ENCODE results near the gene PRDM10. TPM values are rescaled to one million over a fixed set of nuclear protein-coding genes. Genes with fewer than 3 reads are reported as not detected.
"Not testable (repeated sequence)": the region's sequence is repeated elsewhere in the genome, so short reads cannot be mapped to it uniquely, and the experiment has no call there.

The PRDM10 gene
- total and polyA plus RNA-seq, 10 of the 15 experiments (the other 5 are each of a cell fraction or from before 2014, with no cell fraction given): 0.93 to 6.2 (median 4.1) TPM

DNA sequence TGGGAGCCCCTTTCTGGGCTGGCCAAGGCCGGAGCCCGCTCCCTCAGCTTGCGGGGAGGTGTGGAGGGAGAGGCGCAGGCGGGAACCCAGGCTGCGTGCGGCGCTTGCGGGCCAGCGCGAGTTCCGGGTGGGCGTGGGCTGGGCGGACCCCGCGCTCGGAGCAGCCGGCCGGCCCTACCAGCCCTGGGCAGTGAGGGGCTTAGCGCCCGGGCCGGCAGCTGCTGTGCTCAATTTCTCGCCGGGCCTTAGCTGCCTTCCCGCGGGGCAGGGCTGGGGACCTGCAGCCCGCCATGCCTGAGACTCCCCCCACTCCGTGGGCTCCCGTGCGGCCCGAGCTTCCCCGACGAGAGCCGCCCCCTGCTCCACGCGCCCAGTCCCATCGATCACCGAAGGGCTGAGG is 19.0 kb upstream of the PRDM10 start:
- H3K27ac ChIP-seq (ENCODE audit: control insufficient read depth, insufficient read depth); H2AFZ ChIP-seq (ENCODE audit: control insufficient read depth, low read depth, low read length); H3K79me2 ChIP-seq (ENCODE audit: control insufficient read depth, insufficient read depth, low read length); H3K36me3 ChIP-seq (ENCODE audit: control insufficient read depth in 2 of 2, insufficient read depth in 2 of 2, low read length in 1 of 2); SMC1A ChIA-PET (ENCODE audit: uncharacterized antibody, unreplicated experiment); H3K9me3 ChIP-seq (replicated peaks; ENCODE audit: control insufficient read depth, insufficient read depth, low read length); H3K4me1 ChIP-seq (ENCODE audit: control insufficient read depth, insufficient read depth, low read length); H4K20me1 ChIP-seq (ENCODE audit: control insufficient read depth, insufficient read depth); BruUV-seq (replicated peaks); DNase-seq (ENCODE audit: low read depth, low spot score); in situ Hi-C loops (cut with MboI); H3K27me3 ChIP-seq (replicated peaks in 1 of 2; ENCODE audit: control insufficient read depth in 2 of 2, insufficient read depth in 2 of 2, low read length in 1 of 2); RAD21 ChIA-PET (ENCODE audit: unreplicated experiment); H3K4me2 ChIP-seq (ENCODE audit: control insufficient read depth, insufficient read depth); intact Hi-C loops (cut with micrococcal nuclease; ENCODE audit: unreplicated experiment); ATAC-seq; FAIRE-seq; H3K9ac ChIP-seq (ENCODE audit: control insufficient read depth, insufficient read depth, low read length); POLR2A ChIA-PET; H3K4me3 ChIP-seq: not testable (repeated sequence)
- CTCF ChIA-PET: interaction anchor here (1.4 kb wide), 1 partner anchor 8 kb away, joined by 3 read pairs; no protein-coding TSS in a partner anchor
- WGBS (ENCODE audit: insufficient coverage, insufficient replicate concordance, low lambda C conversion rate, missing lambda C conversion rate): 93% methylated on average over 28 of the region's 38 CpGs

DNA sequence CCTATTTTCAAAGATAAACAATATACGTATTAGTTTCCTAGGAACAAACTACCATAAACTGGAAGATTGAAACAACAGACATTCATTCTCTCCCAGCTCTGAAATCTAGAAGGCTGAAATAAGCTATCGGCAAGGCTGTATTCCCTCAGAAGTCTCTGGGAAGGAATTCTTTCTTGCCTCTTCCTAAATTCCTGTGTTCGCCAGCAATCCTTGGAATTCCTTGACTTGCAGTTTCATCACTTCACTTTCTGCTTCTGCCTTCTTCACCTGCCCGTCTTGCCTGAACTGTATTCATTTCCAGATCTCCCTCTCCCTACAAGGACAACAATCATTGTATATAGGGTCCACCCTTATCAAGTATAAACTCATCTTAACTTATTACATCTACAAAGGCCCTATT is 17.7 kb upstream of the PRDM10 start:
- no peak overlapping the region for H2AFZ ChIP-seq (ENCODE audit: control insufficient read depth, low read depth, low read length)
- peaks cover 5% of the 10 kb centered on the region for H3K4me1 ChIP-seq (ENCODE audit: control insufficient read depth, insufficient read depth, low read length)
- no peaks in the 10 kb centered on the region for H4K20me1 ChIP-seq (ENCODE audit: control insufficient read depth, insufficient read depth)
- H3K4me3 ChIP-seq: no peak overlapping the region
- RAD21 ChIA-PET (ENCODE audit: unreplicated experiment): no interaction called here
- FAIRE-seq: no peak
- SMC1A ChIA-PET (ENCODE audit: uncharacterized antibody, unreplicated experiment): no interaction called here
- no peaks in the 10 kb centered on the region; the same call in 2 of the 3 replicates for H3K9me3 ChIP-seq (replicated peaks; ENCODE audit: control insufficient read depth, insufficient read depth, low read length)
- TF ChIP-seq NR2F1 (conservative IDR thresholded peaks at IDR 0.05) (no peak), NFXL1 (IDR thresholded peaks at IDR 0.05; ENCODE audit: borderline replicate concordance) (no peak), SIN3A (IDR thresholded peaks at IDR 0.05; ENCODE audit: low read depth, low read length) (no peak), KAT2A (conservative IDR thresholded peaks at IDR 0.05; ENCODE audit: control insufficient read depth, low read depth, low read length) (no peak), MTA2 (IDR thresholded peaks at IDR 0.05; ENCODE audit: low read depth) (no peak), HSF1 (IDR thresholded peaks at IDR 0.05; ENCODE audit: low read depth, low read length) (no peak), ZNF622 (IDR thresholded peaks at IDR 0.05) (no peak), MEF2A (IDR thresholded peaks at IDR 0.05; ENCODE audit: insufficient read depth, low read depth, low read length) (no peak)
- TF ChIP-seq, protein P1, sequence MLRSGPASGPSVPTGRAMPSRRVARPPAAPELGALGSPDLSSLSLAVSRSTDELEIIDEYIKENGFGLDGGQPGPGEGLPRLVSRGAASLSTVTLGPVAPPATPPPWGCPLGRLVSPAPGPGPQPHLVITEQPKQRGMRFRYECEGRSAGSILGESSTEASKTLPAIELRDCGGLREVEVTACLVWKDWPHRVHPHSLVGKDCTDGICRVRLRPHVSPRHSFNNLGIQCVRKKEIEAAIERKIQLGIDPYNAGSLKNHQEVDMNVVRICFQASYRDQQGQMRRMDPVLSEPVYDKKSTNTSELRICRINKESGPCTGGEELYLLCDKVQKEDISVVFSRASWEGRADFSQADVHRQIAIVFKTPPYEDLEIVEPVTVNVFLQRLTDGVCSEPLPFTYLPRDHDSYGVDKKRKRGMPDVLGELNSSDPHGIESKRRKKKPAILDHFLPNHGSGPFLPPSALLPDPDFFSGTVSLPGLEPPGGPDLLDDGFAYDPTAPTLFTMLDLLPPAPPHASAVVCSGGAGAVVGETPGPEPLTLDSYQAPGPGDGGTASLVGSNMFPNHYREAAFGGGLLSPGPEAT (IDR thresholded peaks at IDR 0.05; ENCODE audit: low read depth): no peak
- POLR2A ChIA-PET: no interaction called here
- no peak overlapping the region for H3K4me2 ChIP-seq (ENCODE audit: control insufficient read depth, insufficient read depth)
- H3K27ac ChIP-seq (ENCODE audit: control insufficient read depth, insufficient read depth): no peak overlapping the region
- no peaks in the 10 kb centered on the region for H3K36me3 ChIP-seq (ENCODE audit: control insufficient read depth in 2 of 2, insufficient read depth in 2 of 2, low read length in 1 of 2)
- ATAC-seq: no peak
- H3K79me2 ChIP-seq (ENCODE audit: control insufficient read depth, insufficient read depth, low read length): no peaks in the 10 kb centered on the region
- intact Hi-C loops (cut with micrococcal nuclease; ENCODE audit: unreplicated experiment) (no loop called here), in situ Hi-C loops (cut with MboI) (no loop called here)
- no peak overlapping the region for H3K9ac ChIP-seq (ENCODE audit: control insufficient read depth, insufficient read depth, low read length)
- DNase-seq (ENCODE audit: low read depth, low spot score): no peak
- H3K27me3 ChIP-seq (replicated peaks in 1 of 2; ENCODE audit: control insufficient read depth in 2 of 2, insufficient read depth in 2 of 2, low read length in 1 of 2): peaks cover 0 to 1% of the 10 kb centered on the region in 2 experiments; a peak in 2 of 4 replicates
- no TSS peak for BruUV-seq (replicated peaks)
- CTCF ChIA-PET: no interaction called here
- 43% methylated on average over 4 of the region's 4 CpGs for WGBS (ENCODE audit: insufficient coverage, insufficient replicate concordance, low lambda C conversion rate, missing lambda C conversion rate)

DNA sequence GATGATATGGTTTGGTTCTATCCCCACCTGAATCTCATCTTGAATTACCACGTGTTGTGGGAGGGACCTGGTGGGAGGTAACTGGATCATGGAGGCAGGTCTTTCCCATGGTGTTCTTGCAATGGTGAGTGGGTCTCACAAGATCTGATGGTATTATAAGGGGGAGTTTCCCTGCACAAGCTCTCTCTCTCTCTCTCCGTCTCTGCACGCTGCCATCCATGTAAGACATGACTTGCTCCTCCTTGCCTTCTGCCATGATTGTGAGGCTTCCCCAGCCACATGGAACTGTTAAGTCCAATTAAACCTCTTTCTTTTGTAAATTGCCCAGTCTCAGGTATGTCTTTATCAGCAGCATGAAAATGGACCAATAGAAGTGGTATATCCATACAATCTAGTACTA is 13.2 kb upstream of the PRDM10 start:
- H3K4me1 ChIP-seq (ENCODE audit: control insufficient read depth, insufficient read depth, low read length); intact Hi-C loops (cut with micrococcal nuclease; ENCODE audit: unreplicated experiment); H4K20me1 ChIP-seq (ENCODE audit: control insufficient read depth, insufficient read depth); ATAC-seq; H3K9ac ChIP-seq (ENCODE audit: control insufficient read depth, insufficient read depth, low read length); H3K27me3 ChIP-seq (replicated peaks in 1 of 2; ENCODE audit: control insufficient read depth in 2 of 2, insufficient read depth in 2 of 2, low read length in 1 of 2); DNase-seq (ENCODE audit: low read depth, low spot score); BruUV-seq (replicated peaks); in situ Hi-C loops (cut with MboI); RAD21 ChIA-PET (ENCODE audit: unreplicated experiment); CTCF ChIA-PET; POLR2A ChIA-PET; H3K27ac ChIP-seq (ENCODE audit: control insufficient read depth, insufficient read depth); FAIRE-seq; H3K9me3 ChIP-seq (replicated peaks; ENCODE audit: control insufficient read depth, insufficient read depth, low read length); H3K4me3 ChIP-seq; H3K4me2 ChIP-seq (ENCODE audit: control insufficient read depth, insufficient read depth); SMC1A ChIA-PET (ENCODE audit: uncharacterized antibody, unreplicated experiment); H2AFZ ChIP-seq (ENCODE audit: control insufficient read depth, low read depth, low read length); H3K36me3 ChIP-seq (ENCODE audit: control insufficient read depth in 2 of 2, insufficient read depth in 2 of 2, low read length in 1 of 2); H3K79me2 ChIP-seq (ENCODE audit: control insufficient read depth, insufficient read depth, low read length): not testable (repeated sequence)
- WGBS (ENCODE audit: insufficient coverage, insufficient replicate concordance, low lambda C conversion rate, missing lambda C conversion rate): 93% methylated on average over 3 of the region's 3 CpGs

Data from GM12878 (cell line).